Mesodermal cell (in vitro differentiated cells): ENCODE measurements around the gene N4BP2L1.

Source experiments
- H3K27ac ChIP-seq: 2 replicates; pipeline ENCODE4 v1.7.0; 2013; ENCODE audit warnings: mild to moderate bottlenecking, low read depth, low read length, moderate library complexity; ENCODE audit not compliant: severe bottlenecking
- H3K36me3 ChIP-seq: 2 replicates; pipeline ENCODE4 v1.7.1; 2013; ENCODE audit warnings: mild to moderate bottlenecking, low read length, moderate library complexity; ENCODE audit not compliant: control insufficient read depth, insufficient read depth
- H3K4me1 ChIP-seq: one replicate; pipeline ENCODE4 v1.7.1; 2013; ENCODE audit warnings: mild to moderate bottlenecking, low read length; ENCODE audit not compliant: insufficient read depth, control insufficient read depth, poor library complexity, severe bottlenecking
- H3K4me3 ChIP-seq: 2 replicates; pipeline ENCODE4 v1.7.0; 2013; ENCODE audit warnings: low read length, control low read depth, mild to moderate bottlenecking; ENCODE audit not compliant: insufficient read depth, poor library complexity, severe bottlenecking; ENCODE audit errors: extremely low read depth
- H3K9me3 ChIP-seq: 2 replicates; pipeline ENCODE4 v1.7.1; 2013; ENCODE audit warnings: mild to moderate bottlenecking, low read length, moderate library complexity; ENCODE audit not compliant: control insufficient read depth
- WGBS, 2 experiments: methylation state at CpG; one replicate each; pipeline ENCODE4 v1.1.5; 2013; ENCODE audit warnings: missing lambda C conversion rate in 2 of 2; ENCODE audit not compliant: insufficient coverage in 2 of 2; 5-methylcytosine and 5-hydroxymethylcytosine counted together

The N4BP2L1 gene

DNA sequence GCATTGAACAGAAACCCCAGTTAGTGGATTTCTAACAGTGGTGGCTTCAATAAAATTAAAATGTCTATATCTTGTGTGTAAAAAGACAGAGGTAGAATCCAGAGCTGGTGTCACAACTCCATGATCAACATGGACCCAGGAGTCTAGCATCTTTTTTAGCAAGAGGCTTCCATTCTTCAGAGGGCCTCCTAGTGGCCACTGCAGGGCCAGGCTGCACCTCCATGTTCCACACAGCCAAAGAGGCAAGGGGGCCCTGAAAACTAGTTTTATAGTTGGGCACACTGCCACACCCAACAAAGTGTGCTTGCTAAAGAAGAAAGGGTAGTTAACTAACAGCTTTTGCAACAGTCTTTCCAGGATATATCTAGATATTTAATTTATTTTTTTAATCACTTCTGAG is 12.9 kb downstream of the N4BP2L1 start:
- Histone ChIP-seq H3K4me1 (no peaks in the 10 kb centered on the region), H3K4me3 (no peak overlapping the region), H3K27ac (no peak overlapping the region), H3K9me3 (peaks cover 10% of the 10 kb centered on the region), H3K36me3 (no peaks in the 10 kb centered on the region)

DNA sequence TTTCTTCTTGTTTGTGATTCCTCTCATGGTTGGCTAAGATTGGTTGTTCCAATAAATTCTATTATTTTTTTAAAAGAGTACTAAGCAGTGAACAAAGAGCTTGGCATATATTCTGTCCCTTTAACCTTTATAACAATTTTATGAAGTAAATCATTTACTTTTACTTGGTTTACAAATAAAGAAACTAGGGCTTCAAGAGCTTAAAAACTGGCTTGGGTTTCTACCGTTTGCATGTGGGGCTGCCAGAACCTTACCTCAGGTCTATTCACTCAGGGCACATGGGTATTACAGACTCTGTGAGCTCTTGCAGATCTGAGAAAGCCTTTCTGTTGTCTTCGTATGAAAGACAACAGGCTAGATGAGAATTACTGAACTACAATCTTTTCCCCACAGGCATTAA is 13.3 kb downstream of the N4BP2L1 start:
- no peak overlapping the region for H3K4me3 ChIP-seq
- H3K36me3 ChIP-seq = no peaks in the 10 kb centered on the region
- 83 to 92% methylated on average over 1 to 2 of the region's 2 CpGs for WGBS, 2 experiments
- H3K4me1 ChIP-seq = no peaks in the 10 kb centered on the region
- H3K9me3 ChIP-seq = peaks cover 6% of the 10 kb centered on the region
- H3K27ac ChIP-seq = no peak overlapping the region

DNA sequence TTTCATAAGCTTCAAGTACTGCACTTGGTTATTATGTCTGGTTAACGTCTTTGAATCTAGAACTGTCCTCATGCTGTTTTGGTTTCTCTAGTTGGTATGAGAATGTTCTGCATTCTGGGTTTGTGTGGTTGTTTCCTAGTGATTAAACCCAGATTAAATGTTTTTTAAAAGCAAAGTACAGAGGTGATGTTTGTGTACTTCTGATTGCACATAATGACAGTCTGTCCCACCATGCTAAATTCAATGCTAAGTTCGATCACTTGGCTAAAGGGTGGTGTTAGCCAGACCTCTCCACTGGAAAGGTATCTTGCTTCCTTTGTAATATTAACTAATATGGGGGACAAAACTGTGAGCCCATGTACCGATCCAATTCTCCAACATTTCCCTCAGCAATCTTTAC is 14.6 kb downstream of the N4BP2L1 start:
- Histone ChIP-seq H3K36me3 (no peaks in the 10 kb centered on the region), H3K4me3 (no peak overlapping the region), H3K4me1 (peaks cover 7% of the 10 kb centered on the region), H3K9me3 (peaks cover 3% of the 10 kb centered on the region), H3K27ac (no peak overlapping the region)
- WGBS, 2 experiments = 92% methylated on average over 2 of the region's 3 CpGs; no CpG with 5 or more reads in 1 of the 2 experiments

DNA sequence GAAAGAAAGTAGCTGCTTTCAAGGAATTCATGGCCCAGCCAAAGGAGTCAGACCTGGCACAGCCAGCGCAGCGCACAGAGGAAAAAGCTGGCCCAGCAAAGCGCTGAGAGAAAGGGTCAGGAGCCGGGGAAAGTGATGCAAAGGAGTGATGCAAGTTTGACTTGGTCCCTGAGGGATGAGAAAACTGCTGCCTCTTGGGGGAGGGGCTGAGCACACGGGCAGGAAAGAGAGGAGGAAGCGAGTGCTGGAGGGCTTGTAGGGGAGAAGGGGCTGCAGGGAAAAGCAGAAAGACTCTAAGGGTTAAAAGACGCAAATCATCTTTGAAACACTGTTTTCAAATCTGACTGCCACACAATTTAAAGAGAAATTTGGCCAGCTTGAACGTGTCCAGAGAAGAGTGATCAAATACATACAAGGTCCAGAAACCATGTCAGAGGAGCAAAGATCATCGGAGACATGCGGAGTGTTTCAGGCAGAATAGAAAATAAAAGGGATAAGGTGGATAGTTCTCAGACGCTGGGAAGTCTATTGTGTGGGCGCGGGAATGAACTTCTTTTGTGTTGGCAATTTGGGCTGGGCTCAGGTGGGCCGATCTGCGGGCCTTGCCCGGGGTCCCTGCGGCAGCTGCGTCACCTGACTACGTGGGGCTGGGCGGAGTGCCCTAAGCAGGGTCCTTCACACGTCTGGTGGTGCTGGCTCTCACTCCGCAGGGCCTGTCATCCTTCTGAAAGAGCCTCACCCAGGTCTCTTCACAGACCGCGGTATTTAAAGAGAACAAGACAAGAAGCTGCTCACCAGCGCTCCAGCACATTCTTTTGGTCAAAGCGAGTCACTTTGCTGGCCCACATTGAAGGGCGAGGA is 18.1 kb downstream of the N4BP2L1 start:
- H3K36me3 ChIP-seq = no peaks in the 10 kb centered on the region
- WGBS, 2 experiments = 6 to 13% methylated on average over 26 of the region's 27 CpGs
- peaks cover 7% of the 10 kb centered on the region for H3K4me1 ChIP-seq
- peak overlapping the region; percentile 17 for H3K4me3 ChIP-seq
- H3K27ac ChIP-seq = no peak overlapping the region
- H3K9me3 ChIP-seq = no peaks in the 10 kb centered on the region

- Histone ChIP-seq H3K9me3 (no peaks in the 10 kb centered on the region), H3K36me3 (no peaks in the 10 kb centered on the region), H3K27ac (no peak overlapping the region), H3K4me3 (no peak overlapping the region), H3K4me1 (peaks cover 7% of the 10 kb centered on the region)
- WGBS, 2 experiments = 83% methylated on average over 1 of the region's 6 CpGs; no CpG with 5 or more reads in 1 of the 2 experiments
Measured at GRCh38 chr13:32409001-32409313, 19.0 kb downstream of the N4BP2L1 start.

- 90% methylated on average over 3 to 5 of the region's 9 CpGs for WGBS, 2 experiments
Measured at GRCh38 chr13:32408296-32409000, 19.5 kb downstream of the N4BP2L1 start.

GRCh38 chr13:32407854-32408253 is 20.1 kb downstream of the N4BP2L1 start:
- H3K36me3 ChIP-seq = no peaks in the 10 kb centered on the region
- no peak overlapping the region for H3K27ac ChIP-seq
- H3K4me1 ChIP-seq = peaks cover 7% of the 10 kb centered on the region
- WGBS, 2 experiments = 84 to 91% methylated on average over 5 of the region's 6 CpGs
- H3K9me3 ChIP-seq = no peaks in the 10 kb centered on the region
- H3K4me3 ChIP-seq = no peak overlapping the region

More at GRCh38 chr13:32408296-32409000, 19.5 kb downstream of the N4BP2L1 start:
- peaks cover 7% of the 10 kb centered on the region for H3K4me1 ChIP-seq
- no peaks in the 10 kb centered on the region for H3K36me3 ChIP-seq
- no peak overlapping the region for H3K27ac ChIP-seq
- no peaks in the 10 kb centered on the region for H3K9me3 ChIP-seq
- no peak overlapping the region for H3K4me3 ChIP-seq

DNA sequence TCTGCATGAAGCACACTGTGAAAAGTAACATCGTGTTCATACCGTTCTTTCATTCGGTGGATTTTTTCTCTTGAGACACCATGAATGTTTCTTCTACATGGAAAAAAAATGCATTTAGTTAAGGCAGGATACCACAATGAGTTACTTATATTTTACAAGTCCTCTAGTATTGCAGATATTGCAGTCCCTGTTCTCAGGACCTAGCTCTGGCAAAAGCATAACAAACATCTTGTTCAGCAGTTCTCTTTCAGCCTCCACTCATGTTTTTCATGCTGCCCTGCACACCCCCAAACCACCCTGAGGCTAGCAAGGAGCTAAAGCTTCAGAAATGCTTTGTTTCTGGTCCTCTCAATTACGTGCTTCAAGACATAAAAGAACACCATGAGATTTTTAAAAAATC is 24.8 kb downstream of the N4BP2L1 start:
- no peak overlapping the region for H3K4me3 ChIP-seq
- no peaks in the 10 kb centered on the region for H3K4me1 ChIP-seq
- H3K36me3 ChIP-seq = peaks cover 3% of the 10 kb centered on the region
- 96 to 100% methylated on average over 1 to 3 of the region's 4 CpGs for WGBS, 2 experiments
- H3K27ac ChIP-seq = no peak overlapping the region
- no peaks in the 10 kb centered on the region for H3K9me3 ChIP-seq

DNA sequence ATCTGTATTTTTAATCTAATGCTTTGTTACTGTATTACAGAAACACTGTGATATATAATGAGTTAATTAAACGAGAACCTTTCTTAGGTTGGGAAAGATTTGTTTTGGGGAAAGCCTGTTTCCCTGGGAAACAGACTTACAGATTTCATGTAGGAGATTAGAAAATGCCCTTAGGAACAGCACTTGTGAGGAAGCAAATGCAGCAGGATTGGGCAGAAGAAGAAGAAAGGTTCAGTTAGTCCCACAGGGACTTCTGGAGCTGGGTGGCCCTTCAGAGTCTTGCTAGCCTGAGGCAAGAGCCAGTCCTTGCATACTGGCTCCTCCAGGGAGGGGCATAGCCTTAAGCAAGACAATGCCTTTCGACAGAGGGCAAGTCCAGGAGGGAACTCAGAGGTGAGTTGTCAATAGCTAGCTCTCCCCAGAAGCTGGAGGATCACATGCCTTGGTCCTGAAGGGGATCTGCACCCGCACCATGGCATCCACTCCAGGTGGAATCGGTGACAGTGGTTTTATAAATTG is 36.8 kb downstream of the N4BP2L1 start:
- Histone ChIP-seq H3K27ac (no peak overlapping the region), H3K9me3 (no peaks in the 10 kb centered on the region), H3K4me3 (no peak overlapping the region), H3K36me3 (peaks cover 5% of the 10 kb centered on the region), H3K4me1 (no peaks in the 10 kb centered on the region)
- 60 to 66% methylated on average over 3 to 4 of the region's 4 CpGs for WGBS, 2 experiments

DNA sequence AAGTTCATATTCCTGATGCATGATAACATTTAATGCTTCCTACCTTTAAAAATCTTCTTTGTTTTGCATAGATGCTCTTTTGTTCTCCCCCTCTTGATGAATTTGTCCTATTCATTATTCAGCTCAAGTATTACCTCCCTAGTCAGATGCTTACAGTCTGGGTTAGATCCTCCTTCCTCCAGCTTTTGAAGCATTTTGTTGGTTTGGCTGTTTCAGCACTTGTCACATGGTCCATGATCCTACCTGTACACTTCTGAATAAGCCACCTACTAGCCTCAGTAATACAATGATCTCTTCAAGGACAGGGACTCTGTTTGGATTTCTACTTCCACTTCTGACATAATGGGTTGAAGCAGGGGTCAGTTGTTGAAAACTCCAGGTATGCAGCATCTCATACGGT is 37.4 kb downstream of the N4BP2L1 start:
- Histone ChIP-seq H3K9me3 (no peaks in the 10 kb centered on the region), H3K4me1 (no peaks in the 10 kb centered on the region)
- no CpG with 5 or more reads among the region's 1 CpG for whole genome bisulfite sequencing, 2 experiments

GRCh38 chr13:32390048-32390447 is 37.9 kb downstream of the N4BP2L1 start:
- H3K36me3 ChIP-seq = peaks cover 10% of the 10 kb centered on the region
- H3K4me3 ChIP-seq = no peak overlapping the region
- no peak overlapping the region for H3K27ac ChIP-seq
- no peaks in the 10 kb centered on the region for H3K4me1 ChIP-seq
- H3K9me3 ChIP-seq = no peaks in the 10 kb centered on the region
- WGBS, 2 experiments = no CpG with 5 or more reads among the region's 4 CpGs

More for the DNA sequence above, 37.4 kb downstream of the N4BP2L1 start:
- Histone ChIP-seq H3K27ac (no peak overlapping the region), H3K4me3 (no peak overlapping the region), H3K36me3 (peaks cover 9% of the 10 kb centered on the region)
